DND-41 (cell line): Measurements from ENCODE around the gene CDC45.

Experiments
- EZH2 ChIP-seq: IDR thresholded peaks from 3 replicates; pipeline ENCODE4 v1.6.1; 2012; ENCODE audit warnings: borderline replicate concordance, low read depth, mild to moderate bottlenecking, moderate library complexity, low read length, inconsistent platforms; ENCODE audit not compliant: severe bottlenecking
- TF ChIP-seq, protein P1 (sequence below): IDR thresholded peaks from 2 replicates; pipeline ENCODE4 v1.5.1; 2012; ENCODE audit warnings: borderline replicate concordance, low read length, moderate library complexity, mild to moderate bottlenecking; ENCODE audit not compliant: poor library complexity, severe bottlenecking; ENCODE audit errors: extremely low read depth

DNA sequence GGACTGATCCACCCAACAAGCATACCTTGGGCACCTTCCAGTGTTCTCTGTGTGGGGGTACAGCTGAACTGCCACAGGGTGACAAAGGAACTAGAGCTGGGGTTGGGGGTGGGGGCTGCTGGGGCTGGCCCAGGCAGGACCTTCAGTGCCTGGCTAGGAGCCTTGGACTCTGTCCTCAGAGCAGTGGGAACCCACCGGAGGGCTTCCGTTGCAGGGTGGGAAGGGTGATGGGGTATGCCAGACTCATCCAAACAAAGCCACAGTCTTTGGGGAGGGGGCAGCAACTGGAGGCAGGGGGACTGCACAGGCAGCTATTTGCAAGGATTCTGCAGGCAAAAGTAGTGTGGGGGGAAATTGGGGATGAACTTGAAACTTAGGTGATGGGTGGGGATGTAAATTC lies 80.2 kb downstream of the CDC45 start:
- TF ChIP-seq, protein P1, sequence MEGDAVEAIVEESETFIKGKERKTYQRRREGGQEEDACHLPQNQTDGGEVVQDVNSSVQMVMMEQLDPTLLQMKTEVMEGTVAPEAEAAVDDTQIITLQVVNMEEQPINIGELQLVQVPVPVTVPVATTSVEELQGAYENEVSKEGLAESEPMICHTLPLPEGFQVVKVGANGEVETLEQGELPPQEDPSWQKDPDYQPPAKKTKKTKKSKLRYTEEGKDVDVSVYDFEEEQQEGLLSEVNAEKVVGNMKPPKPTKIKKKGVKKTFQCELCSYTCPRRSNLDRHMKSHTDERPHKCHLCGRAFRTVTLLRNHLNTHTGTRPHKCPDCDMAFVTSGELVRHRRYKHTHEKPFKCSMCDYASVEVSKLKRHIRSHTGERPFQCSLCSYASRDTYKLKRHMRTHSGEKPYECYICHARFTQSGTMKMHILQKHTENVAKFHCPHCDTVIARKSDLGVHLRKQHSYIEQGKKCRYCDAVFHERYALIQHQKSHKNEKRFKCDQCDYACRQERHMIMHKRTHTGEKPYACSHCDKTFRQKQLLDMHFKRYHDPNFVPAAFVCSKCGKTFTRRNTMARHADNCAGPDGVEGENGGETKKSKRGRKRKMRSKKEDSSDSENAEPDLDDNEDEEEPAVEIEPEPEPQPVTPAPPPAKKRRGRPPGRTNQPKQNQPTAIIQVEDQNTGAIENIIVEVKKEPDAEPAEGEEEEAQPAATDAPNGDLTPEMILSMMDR: no peak
- no peak for TF ChIP-seq EZH2
